CD14-positive monocyte (primary cell): ENCODE data around the gene SLC16A4. TPM values are rescaled to one million over a fixed set of nuclear protein-coding genes. Genes with fewer than 3 reads are reported as not detected.

Experiments
- DNase-seq, 3 donors: peaks; one replicate each; pipeline ENCODE4 v3.0.0-alpha.2; 2011 to 2022
- H2AFZ ChIP-seq: 2 replicates; pipeline ENCODE4 v1.6.0; 2012; ENCODE audit warnings: mild to moderate bottlenecking, low read depth, low read length, inconsistent platforms; ENCODE audit not compliant: insufficient read depth, poor library complexity, severe bottlenecking
- H3K27ac ChIP-seq, 2 donors: 1 replicate in 1 of 2; 2 replicates in 1 of 2; pipeline ENCODE4 v1.5.1; 2012 to 2013; ENCODE audit warnings: low read length in 2 of 2, control low read depth in 1 of 2, inconsistent platforms in 1 of 2, low read depth in 1 of 2, mild to moderate bottlenecking in 1 of 2
- H3K27me3 ChIP-seq, 2 donors: one replicate each; pipeline versions ENCODE4 v1.6.0 to v1.6.1; 2011 to 2013; ENCODE audit warnings: low read length in 2 of 2; ENCODE audit not compliant: control insufficient read depth in 2 of 2, insufficient read depth in 2 of 2
- H3K36me3 ChIP-seq, 2 donors: replicated peaks in 1 of 2; 1 replicate in 1 of 2; 2 replicates in 1 of 2; pipeline versions ENCODE4 v1.5.1 to v1.6.1; 2012 to 2013; ENCODE audit warnings: low read length in 2 of 2, control low read depth in 1 of 2, inconsistent platforms in 1 of 2, mild to moderate bottlenecking in 1 of 2; ENCODE audit not compliant: insufficient read depth in 2 of 2, control insufficient read depth in 1 of 2
- H3K4me1 ChIP-seq, 2 donors: 1 replicate in 1 of 2; 2 replicates in 1 of 2; pipeline versions ENCODE4 v1.5.1 to v1.6.1; 2012 to 2013; ENCODE audit warnings: low read length in 2 of 2, control low read depth in 1 of 2, inconsistent platforms in 1 of 2, mild to moderate bottlenecking in 1 of 2, moderate library complexity in 1 of 2; ENCODE audit not compliant: insufficient read depth in 2 of 2, control insufficient read depth in 1 of 2
- H3K4me2 ChIP-seq: replicated peaks from 2 replicates; pipeline ENCODE3; 2012; ENCODE audit warnings: low read length, moderate library complexity, mild to moderate bottlenecking; ENCODE audit not compliant: poor library complexity, severe bottlenecking; ENCODE audit errors: extremely low read depth
- H3K4me3 ChIP-seq, 3 experiments: fragments of 200-600 bp in 1 of 3; sonication (generic) in 1 of 3; replicated peaks in 1 of 3; 1 replicate in 2 of 3; 2 replicates in 1 of 3; pipeline ENCODE4 v1.5.1; 2011 to 2013; ENCODE audit warnings: low read length in 3 of 3, mild to moderate bottlenecking in 3 of 3, control low read depth in 2 of 3, low read depth in 2 of 3, inconsistent platforms in 1 of 3, moderate library complexity in 1 of 3
- H3K79me2 ChIP-seq: 2 replicates; pipeline ENCODE4 v1.6.0; 2012; ENCODE audit warnings: mild to moderate bottlenecking, control low read depth, inconsistent platforms, low read length, moderate library complexity; ENCODE audit not compliant: insufficient read depth
- H3K9ac ChIP-seq: 2 replicates; pipeline ENCODE4 v1.6.0; 2017; ENCODE audit warnings: low read length, mild to moderate bottlenecking; ENCODE audit not compliant: insufficient read depth, poor library complexity, severe bottlenecking
- H3K9me3 ChIP-seq, 2 donors: replicated peaks in 1 of 2; 1 replicate in 1 of 2; 2 replicates in 1 of 2; pipeline versions ENCODE4 v1.5.1 to v1.6.1; 2012 to 2013; ENCODE audit warnings: low read length in 2 of 2, control low read depth in 1 of 2; ENCODE audit not compliant: control insufficient read depth in 1 of 2, insufficient read depth in 1 of 2
- H4K20me1 ChIP-seq: 2 replicates; pipeline ENCODE4 v1.6.0; 2012; ENCODE audit warnings: mild to moderate bottlenecking, low read length, control low read depth, moderate library complexity; ENCODE audit not compliant: insufficient read depth
- H3K27ac Mint-ChIP-seq, 7 donors: one replicate each; pipeline ENCODE4 v1.8.0; 2020; ENCODE audit warnings: mild to moderate bottlenecking in 7 of 7, mixed read lengths in 7 of 7, moderate library complexity in 6 of 7, inconsistent platforms in 2 of 7
- H3K27me3 Mint-ChIP-seq, 3 donors: one replicate each; pipeline ENCODE4 v1.8.0; 2021 to 2022; ENCODE audit warnings: low read depth in 3 of 3, mild to moderate bottlenecking in 3 of 3, mixed read lengths in 3 of 3, moderate library complexity in 3 of 3, inconsistent platforms in 1 of 3
- H3K36me3 Mint-ChIP-seq, 2 donors: one replicate each; pipeline ENCODE4 v1.8.0; 2020; ENCODE audit warnings: mixed read lengths in 2 of 2, inconsistent platforms in 1 of 2, mild to moderate bottlenecking in 1 of 2
- H3K4me1 Mint-ChIP-seq: one replicate; pipeline ENCODE4 v1.8.0; 2020; ENCODE audit warnings: mild to moderate bottlenecking, mixed read lengths
- H3K4me3 Mint-ChIP-seq, 2 donors: one replicate each; pipeline ENCODE4 v1.8.0; 2020; ENCODE audit warnings: mild to moderate bottlenecking in 2 of 2, mixed read lengths in 2 of 2, moderate library complexity in 1 of 2
- H3K9me3 Mint-ChIP-seq, 7 donors: one replicate each; pipeline ENCODE4 v1.8.0; 2020 to 2022; ENCODE audit warnings: mixed read lengths in 7 of 7, mild to moderate bottlenecking in 6 of 7, moderate library complexity in 6 of 7, inconsistent platforms in 2 of 7
- WGBS: methylation state at CpG from one replicate; pipeline ENCODE4 v1.1.5; 2013; ENCODE audit warnings: missing lambda C conversion rate; ENCODE audit not compliant: insufficient coverage; 5-methylcytosine and 5-hydroxymethylcytosine counted together
- intact Hi-C, 2 donors: fragments of 100-400 bp; cut with micrococcal nuclease; formaldehyde crosslinking; loops; one replicate each; pipeline versions ENCODE4 v1.15.0 to v1.15.1; 2023
- polyA plus RNA-seq, 3 donors: library from polyadenylated mRNA; depleted of rRNA in 1 of 3; unstranded in 2 of 3; stranded (reverse) in 1 of 3; fragments of 300-500 nt in 2 of 3; fragments of >200 nt in 1 of 3; fragmentation: Illumina TruSeq in 2 of 3; gene quantifications; 1 replicate in 2 of 3; 2 replicates in 1 of 3; pipeline ENCODE4 v1.2.3, GENCODE V29; 2012 to 2021
- TF ChIP-seq, protein P1 (sequence below): fragments of 200-600 bp; IDR thresholded peaks from one replicate; pipeline ENCODE4 v1.8.0; 2022; ENCODE audit warnings: antibody characterized with exemption, mild to moderate bottlenecking

Gene SLC16A4
- polyA plus RNA-seq, 3 donors, result 0.13 to 0.26 (median 0.25) TPM

GRCh38 chr1:110370827-110371226, 20.0 kb downstream of the SLC16A4 start:
- WGBS, result no CpG with 5 or more reads among the region's 1 CpG
- Histone ChIP-seq H3K79me2 (peaks cover 45% of the 10 kb centered on the region), H3K4me3 (no peak overlapping the region), H3K9me3 (no peaks in the 10 kb centered on the region), H3K27ac (peak overlapping the region in 1 of 2 donors; percentile 3), H3K27me3 (no peaks in the 10 kb centered on the region), H3K4me2 (no peak overlapping the region), H3K4me1 (no peaks in the 10 kb centered on the region), H3K36me3 (peaks cover 34 to 82% of the 10 kb centered on the region in 2 donors), H3K9ac (no peak overlapping the region), H2AFZ (no peak overlapping the region), H4K20me1 (no peaks in the 10 kb centered on the region)
- H3K27me3 Mint-ChIP-seq, result no peaks in the 10 kb centered on the region
- peaks cover 45 to 49% of the 10 kb centered on the region in 2 donors for H3K36me3 Mint-ChIP-seq
- TF ChIP-seq, protein P1, sequence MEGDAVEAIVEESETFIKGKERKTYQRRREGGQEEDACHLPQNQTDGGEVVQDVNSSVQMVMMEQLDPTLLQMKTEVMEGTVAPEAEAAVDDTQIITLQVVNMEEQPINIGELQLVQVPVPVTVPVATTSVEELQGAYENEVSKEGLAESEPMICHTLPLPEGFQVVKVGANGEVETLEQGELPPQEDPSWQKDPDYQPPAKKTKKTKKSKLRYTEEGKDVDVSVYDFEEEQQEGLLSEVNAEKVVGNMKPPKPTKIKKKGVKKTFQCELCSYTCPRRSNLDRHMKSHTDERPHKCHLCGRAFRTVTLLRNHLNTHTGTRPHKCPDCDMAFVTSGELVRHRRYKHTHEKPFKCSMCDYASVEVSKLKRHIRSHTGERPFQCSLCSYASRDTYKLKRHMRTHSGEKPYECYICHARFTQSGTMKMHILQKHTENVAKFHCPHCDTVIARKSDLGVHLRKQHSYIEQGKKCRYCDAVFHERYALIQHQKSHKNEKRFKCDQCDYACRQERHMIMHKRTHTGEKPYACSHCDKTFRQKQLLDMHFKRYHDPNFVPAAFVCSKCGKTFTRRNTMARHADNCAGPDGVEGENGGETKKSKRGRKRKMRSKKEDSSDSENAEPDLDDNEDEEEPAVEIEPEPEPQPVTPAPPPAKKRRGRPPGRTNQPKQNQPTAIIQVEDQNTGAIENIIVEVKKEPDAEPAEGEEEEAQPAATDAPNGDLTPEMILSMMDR, result no peak
- H3K9me3 Mint-ChIP-seq, result no peaks in the 10 kb centered on the region
- peak overlapping the region in 1 of 7 donors; percentile 79 for H3K27ac Mint-ChIP-seq
- H3K4me1 Mint-ChIP-seq, result peaks cover 3% of the 10 kb centered on the region
- H3K4me3 Mint-ChIP-seq, result no peak overlapping the region
- intact Hi-C loops, result no loop called here
- DNase-seq, result no peak

DNA sequence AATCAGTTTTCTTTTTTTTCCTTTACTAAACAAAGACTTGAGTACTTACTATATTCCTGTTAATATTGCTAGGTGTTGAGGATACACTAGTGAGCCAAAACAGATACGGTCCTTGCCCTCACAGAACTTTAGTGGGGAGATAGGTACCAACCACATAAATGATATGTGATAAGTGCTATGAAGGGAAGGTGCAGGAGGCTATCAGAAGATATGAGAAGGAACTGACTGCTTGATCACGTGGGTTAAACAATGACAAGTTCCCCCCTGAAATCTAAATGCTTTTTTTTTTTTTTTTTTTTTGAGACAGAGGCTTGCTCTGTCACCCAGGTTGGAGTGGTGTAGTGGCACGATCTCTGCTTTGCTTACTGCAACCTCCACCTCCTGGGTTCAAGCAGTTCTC, 26.6 kb downstream of the SLC16A4 start:
- peaks cover 5 to 10% of the 10 kb centered on the region in 2 donors for H3K4me1 ChIP-seq
- H2AFZ ChIP-seq, result no peak overlapping the region
- H3K27ac Mint-ChIP-seq, result peak overlapping the region in 2 of 7 donors; percentile 10 to 46
- H3K27ac ChIP-seq, result no peak overlapping the region
- intact Hi-C loops, result no loop called here
- no peak for DNase-seq
- H3K9me3 Mint-ChIP-seq, result peaks cover 0 to 2% (median 0%) of the 10 kb centered on the region in 7 donors
- no peak overlapping the region for H3K9ac ChIP-seq
- peaks cover 26 to 63% of the 10 kb centered on the region in 2 donors for H3K36me3 ChIP-seq
- peaks cover 10% of the 10 kb centered on the region for H3K4me1 Mint-ChIP-seq
- TF ChIP-seq, protein P1, result no peak
- H3K4me2 ChIP-seq, result no peak overlapping the region
- H3K4me3 ChIP-seq, result no peak overlapping the region
- no CpG with 5 or more reads among the region's 3 CpGs for WGBS
- H3K9me3 ChIP-seq, result no peaks in the 10 kb centered on the region
- no peaks in the 10 kb centered on the region for H4K20me1 ChIP-seq
- H3K27me3 ChIP-seq, result no peaks in the 10 kb centered on the region
- no peaks in the 10 kb centered on the region for H3K27me3 Mint-ChIP-seq
- H3K36me3 Mint-ChIP-seq, result peaks cover 25 to 45% of the 10 kb centered on the region in 2 donors
- no peak overlapping the region for H3K4me3 Mint-ChIP-seq
- peaks cover 85% of the 10 kb centered on the region for H3K79me2 ChIP-seq
